ENCODE measurements around the gene UTF1.

- TF ChIP-seq, protein P1, sequence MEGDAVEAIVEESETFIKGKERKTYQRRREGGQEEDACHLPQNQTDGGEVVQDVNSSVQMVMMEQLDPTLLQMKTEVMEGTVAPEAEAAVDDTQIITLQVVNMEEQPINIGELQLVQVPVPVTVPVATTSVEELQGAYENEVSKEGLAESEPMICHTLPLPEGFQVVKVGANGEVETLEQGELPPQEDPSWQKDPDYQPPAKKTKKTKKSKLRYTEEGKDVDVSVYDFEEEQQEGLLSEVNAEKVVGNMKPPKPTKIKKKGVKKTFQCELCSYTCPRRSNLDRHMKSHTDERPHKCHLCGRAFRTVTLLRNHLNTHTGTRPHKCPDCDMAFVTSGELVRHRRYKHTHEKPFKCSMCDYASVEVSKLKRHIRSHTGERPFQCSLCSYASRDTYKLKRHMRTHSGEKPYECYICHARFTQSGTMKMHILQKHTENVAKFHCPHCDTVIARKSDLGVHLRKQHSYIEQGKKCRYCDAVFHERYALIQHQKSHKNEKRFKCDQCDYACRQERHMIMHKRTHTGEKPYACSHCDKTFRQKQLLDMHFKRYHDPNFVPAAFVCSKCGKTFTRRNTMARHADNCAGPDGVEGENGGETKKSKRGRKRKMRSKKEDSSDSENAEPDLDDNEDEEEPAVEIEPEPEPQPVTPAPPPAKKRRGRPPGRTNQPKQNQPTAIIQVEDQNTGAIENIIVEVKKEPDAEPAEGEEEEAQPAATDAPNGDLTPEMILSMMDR (conservative IDR thresholded peaks at IDR 0.05 in 1 of 2, IDR thresholded peaks at IDR 0.05 in 1 of 2; ENCODE audit: extremely low read depth in 1 of 2, insufficient read depth in 1 of 2, low read depth in 1 of 2, low read length in 2 of 2) = no peak
- TF ChIP-seq EZH2 (IDR thresholded peaks at IDR 0.05; ENCODE audit: borderline replicate concordance, low read length) = no peak
Measured at GRCh38 chr10:133187906-133188681, 41.9 kb upstream of the UTF1 start.

Data from mammary epithelial cell (primary cell).